Measurements from ENCODE around the gene MYB. TPM values are rescaled to one million over a fixed set of nuclear protein-coding genes. Genes with fewer than 3 reads are reported as not detected.

MYB gene
- total RNA-seq, 1 donor from 2014 or later, result 0.83 TPM

DNA sequence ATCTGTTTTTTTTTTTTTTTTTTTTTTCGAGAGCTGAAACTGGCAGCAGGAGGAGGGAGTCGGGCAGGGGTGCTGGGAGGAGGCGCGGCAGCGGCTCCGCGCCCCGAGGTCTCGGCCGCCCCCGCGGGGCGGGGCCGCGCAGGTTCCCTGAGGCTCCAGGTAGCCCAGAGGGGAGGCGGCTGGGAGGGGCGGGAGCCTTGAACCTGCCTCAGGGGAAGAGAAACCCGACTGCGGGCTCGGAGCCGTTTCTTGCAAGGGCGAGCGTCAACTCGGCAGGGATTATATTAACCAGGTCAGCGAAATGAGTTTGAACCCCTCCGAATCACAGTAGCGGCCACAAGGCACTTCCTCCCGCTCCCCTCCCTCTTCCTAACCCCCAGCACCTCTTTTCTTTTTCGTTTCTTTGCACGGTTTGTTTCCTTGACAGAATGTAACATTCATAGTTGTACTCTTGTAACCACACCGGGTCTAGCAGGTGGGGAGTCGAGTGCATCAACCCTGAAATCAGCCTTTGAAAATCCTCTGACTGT, 2.0 kb downstream of the MYB start:
- Mint-ChIP-seq H3K27me3 (ENCODE audit: unreplicated experiment) (peaks cover 5% of the 10 kb centered on the region), H3K27ac (ENCODE audit: unreplicated experiment) (no peak overlapping the region), H3K9me3 (ENCODE audit: unreplicated experiment) (no peaks in the 10 kb centered on the region), H3K4me3 (ENCODE audit: unreplicated experiment) (peak overlapping the region; percentile 81), H3K36me3 (ENCODE audit: unreplicated experiment) (no peaks in the 10 kb centered on the region), H3K4me1 (ENCODE audit: unreplicated experiment) (peaks cover 25% of the 10 kb centered on the region)
- DNase-seq (ENCODE audit: extremely low spot score, unreplicated experiment), result no peak
- TF ChIP-seq CTCF (IDR thresholded peaks at IDR 0.05), result no peak

DNA sequence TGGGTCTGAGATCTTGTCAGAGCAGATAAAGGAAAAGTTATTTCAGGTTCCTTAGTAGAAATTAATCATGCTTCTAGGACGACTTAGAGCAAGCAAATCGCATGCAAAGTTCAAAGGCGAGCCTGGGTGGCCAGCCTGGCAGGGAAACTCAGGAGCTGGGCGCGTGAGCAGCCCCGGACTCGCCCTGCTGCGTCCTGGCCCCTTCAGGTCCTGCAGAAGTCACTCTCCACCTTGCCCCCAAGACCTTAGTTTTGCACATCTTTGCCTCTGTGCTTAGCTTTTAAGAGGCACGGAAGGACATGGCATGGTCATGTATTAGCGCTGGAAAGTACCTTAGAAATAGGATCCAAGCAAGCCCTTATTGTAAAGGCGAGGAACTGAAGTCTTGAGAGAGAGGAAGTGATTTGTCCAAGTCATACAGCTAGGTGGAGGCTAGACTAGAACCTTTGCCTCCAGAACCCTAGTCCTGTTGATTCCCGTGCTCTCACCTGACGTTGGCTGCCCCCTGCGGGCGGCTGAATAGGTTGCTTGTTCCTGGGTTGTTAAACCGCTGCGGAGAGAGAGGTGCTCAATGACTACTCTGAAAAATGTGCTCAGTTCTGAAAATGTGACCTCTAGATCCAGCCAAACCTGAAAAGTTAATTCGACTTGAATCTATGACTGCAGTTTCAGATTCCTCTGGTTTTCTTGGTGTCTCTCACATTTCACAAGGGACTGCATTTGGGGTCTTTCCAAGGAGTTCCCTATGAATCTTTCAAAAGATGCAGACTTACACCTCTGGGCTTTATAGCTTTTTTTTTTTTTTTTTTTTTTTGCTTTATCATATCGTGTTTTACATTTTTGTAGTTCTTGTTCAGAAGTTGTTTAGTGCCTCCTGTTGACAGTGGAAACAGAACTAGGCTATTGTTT, 2.7 kb downstream of the MYB start:
- peak; percentile 54 for TF ChIP-seq CTCF (IDR thresholded peaks at IDR 0.05)
- Mint-ChIP-seq H3K36me3 (ENCODE audit: unreplicated experiment) (no peaks in the 10 kb centered on the region), H3K4me1 (ENCODE audit: unreplicated experiment) (peaks cover 25% of the 10 kb centered on the region), H3K27me3 (ENCODE audit: unreplicated experiment) (peaks cover 5% of the 10 kb centered on the region), H3K9me3 (ENCODE audit: unreplicated experiment) (no peaks in the 10 kb centered on the region), H3K4me3 (ENCODE audit: unreplicated experiment) (peak overlapping the region; percentile 73), H3K27ac (ENCODE audit: unreplicated experiment) (no peak overlapping the region)
- DNase-seq (ENCODE audit: extremely low spot score, unreplicated experiment), result no peak

GRCh38 chr6:135185483-135185882, 4.4 kb downstream of the MYB start:
- Mint-ChIP-seq H3K9me3 (ENCODE audit: unreplicated experiment) (no peaks in the 10 kb centered on the region), H3K27ac (ENCODE audit: unreplicated experiment) (no peak overlapping the region), H3K27me3 (ENCODE audit: unreplicated experiment) (peaks cover 5% of the 10 kb centered on the region), H3K4me1 (ENCODE audit: unreplicated experiment) (peaks cover 19% of the 10 kb centered on the region), H3K4me3 (ENCODE audit: unreplicated experiment) (no peak overlapping the region), H3K36me3 (ENCODE audit: unreplicated experiment) (no peaks in the 10 kb centered on the region)
- DNase-seq (ENCODE audit: extremely low spot score, unreplicated experiment), result no peak
- no peak for TF ChIP-seq CTCF (IDR thresholded peaks at IDR 0.05)

- H3K4me1 Mint-ChIP-seq (ENCODE audit: unreplicated experiment), result peaks cover 19% of the 10 kb centered on the region
- no peaks in the 10 kb centered on the region for H3K36me3 Mint-ChIP-seq (ENCODE audit: unreplicated experiment)
- no peak for DNase-seq (ENCODE audit: extremely low spot score, unreplicated experiment)
- no peak overlapping the region for H3K4me3 Mint-ChIP-seq (ENCODE audit: unreplicated experiment)
- no peak for TF ChIP-seq CTCF (IDR thresholded peaks at IDR 0.05)
- H3K9me3 Mint-ChIP-seq (ENCODE audit: unreplicated experiment), result no peaks in the 10 kb centered on the region
- H3K27ac Mint-ChIP-seq (ENCODE audit: unreplicated experiment), result no peak overlapping the region
- H3K27me3 Mint-ChIP-seq (ENCODE audit: unreplicated experiment), result peaks cover 5% of the 10 kb centered on the region
Measured at GRCh38 chr6:135186255-135186654, 5.1 kb downstream of the MYB start.

GRCh38 chr6:135187372-135187771, 6.3 kb downstream of the MYB start:
- no peak for TF ChIP-seq CTCF (IDR thresholded peaks at IDR 0.05)
- no peak for DNase-seq (ENCODE audit: extremely low spot score, unreplicated experiment)
- no peak overlapping the region for H3K4me3 Mint-ChIP-seq (ENCODE audit: unreplicated experiment)
- no peaks in the 10 kb centered on the region for H3K36me3 Mint-ChIP-seq (ENCODE audit: unreplicated experiment)
- H3K27ac Mint-ChIP-seq (ENCODE audit: unreplicated experiment), result no peak overlapping the region
- H3K27me3 Mint-ChIP-seq (ENCODE audit: unreplicated experiment), result peaks cover 5% of the 10 kb centered on the region
- H3K4me1 Mint-ChIP-seq (ENCODE audit: unreplicated experiment), result peaks cover 13% of the 10 kb centered on the region
- H3K9me3 Mint-ChIP-seq (ENCODE audit: unreplicated experiment), result no peaks in the 10 kb centered on the region
